Prostate gland (tissue), 2 donors: ENCODE results near the gene WWOX.

Source experiments
- POLR2AphosphoS5 ChIP-seq: sonication (generic); formaldehyde crosslinking; IDR thresholded peaks from one replicate; pipeline ENCODE4 v1.6.1; 2017; ENCODE audit warnings: antibody characterized with exemption
- TF ChIP-seq, protein P1 (sequence below), 4 experiments: fragments of 200-600 bp in 2 of 4; fragments of 450-650 bp in 2 of 4; sonication (generic) in 2 of 4; IDR thresholded peaks; 1 replicate in 3 of 4; 2 replicates in 1 of 4; pipeline ENCODE4 v1.5.1; 2016 to 2019; ENCODE audit warnings: antibody characterized with exemption in 4 of 4, mild to moderate bottlenecking in 2 of 4, moderate library complexity in 2 of 4

DNA sequence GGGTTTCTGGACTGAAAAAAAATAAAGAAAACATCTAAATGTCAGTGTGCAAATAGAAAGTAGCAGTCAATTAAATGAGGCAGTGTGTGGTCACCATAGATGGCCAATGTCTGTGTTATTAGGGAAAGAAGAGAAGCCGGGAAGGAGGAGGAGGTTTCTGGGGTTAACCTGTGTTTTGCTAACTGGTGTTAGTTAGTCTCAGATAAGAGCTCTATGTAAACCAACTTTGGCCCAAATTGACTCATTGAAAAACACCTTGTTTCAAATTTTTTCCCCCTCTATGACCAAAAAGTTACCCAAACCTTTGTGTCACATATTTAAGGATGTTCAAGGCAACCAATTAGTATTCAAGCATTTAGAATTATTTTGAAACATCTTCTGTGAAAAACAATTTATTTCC lies 970.2 kb downstream of the WWOX start:
- TF ChIP-seq, protein P1, sequence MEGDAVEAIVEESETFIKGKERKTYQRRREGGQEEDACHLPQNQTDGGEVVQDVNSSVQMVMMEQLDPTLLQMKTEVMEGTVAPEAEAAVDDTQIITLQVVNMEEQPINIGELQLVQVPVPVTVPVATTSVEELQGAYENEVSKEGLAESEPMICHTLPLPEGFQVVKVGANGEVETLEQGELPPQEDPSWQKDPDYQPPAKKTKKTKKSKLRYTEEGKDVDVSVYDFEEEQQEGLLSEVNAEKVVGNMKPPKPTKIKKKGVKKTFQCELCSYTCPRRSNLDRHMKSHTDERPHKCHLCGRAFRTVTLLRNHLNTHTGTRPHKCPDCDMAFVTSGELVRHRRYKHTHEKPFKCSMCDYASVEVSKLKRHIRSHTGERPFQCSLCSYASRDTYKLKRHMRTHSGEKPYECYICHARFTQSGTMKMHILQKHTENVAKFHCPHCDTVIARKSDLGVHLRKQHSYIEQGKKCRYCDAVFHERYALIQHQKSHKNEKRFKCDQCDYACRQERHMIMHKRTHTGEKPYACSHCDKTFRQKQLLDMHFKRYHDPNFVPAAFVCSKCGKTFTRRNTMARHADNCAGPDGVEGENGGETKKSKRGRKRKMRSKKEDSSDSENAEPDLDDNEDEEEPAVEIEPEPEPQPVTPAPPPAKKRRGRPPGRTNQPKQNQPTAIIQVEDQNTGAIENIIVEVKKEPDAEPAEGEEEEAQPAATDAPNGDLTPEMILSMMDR (IDR thresholded peaks at IDR 0.05) = no peak
- no peak for TF ChIP-seq POLR2AphosphoS5
